GM23338 (cell line): ENCODE measurements around the gene PRDM8. TPM values are rescaled to one million over a fixed set of nuclear protein-coding genes. Genes with fewer than 3 reads are reported as not detected.

Source experiments
- ATAC-seq: fragments of 200-7000 bp; cut with Tn5 transposase; 3 replicates; pipeline ENCODE4 v1.9.1; 2020
- DNase-seq: peaks from one replicate; pipeline ENCODE4 v3.0.0-alpha.2; 2015; ENCODE audit warnings: low spot score
- H2AFZ ChIP-seq: fragments of 200-600 bp; sonication (generic); 2 replicates; pipeline ENCODE4 v1.8.0; 2016; ENCODE audit warnings: antibody characterized with exemption, mild to moderate bottlenecking, moderate library complexity
- H3F3A ChIP-seq: fragments of 200-600 bp; sonication (generic); replicated peaks from 2 replicates; pipeline ENCODE4 v1.8.0; 2017; ENCODE audit warnings: antibody characterized with exemption, mixed run types, low read depth
- H3K27ac ChIP-seq: fragments of 200-600 bp; sonication (generic); 2 replicates; pipeline ENCODE4 v1.6.1; 2016; ENCODE audit warnings: low read depth
- H3K27me3 ChIP-seq: fragments of 200-600 bp; sonication (generic); 2 replicates; pipeline ENCODE4 v1.8.0; 2016; ENCODE audit warnings: mild to moderate bottlenecking, mixed run types, moderate library complexity; ENCODE audit not compliant: insufficient read depth
- H3K36me3 ChIP-seq: fragments of 200-600 bp; sonication (generic); 2 replicates; pipeline ENCODE4 v1.8.0; 2016; ENCODE audit warnings: mild to moderate bottlenecking; ENCODE audit not compliant: insufficient read depth
- H3K4me1 ChIP-seq: fragments of 200-600 bp; sonication (generic); 2 replicates; pipeline ENCODE4 v1.8.0; 2016; ENCODE audit warnings: mild to moderate bottlenecking, moderate library complexity; ENCODE audit not compliant: insufficient read depth
- H3K4me2 ChIP-seq: fragments of 200-600 bp; sonication (generic); 2 replicates; pipeline ENCODE4 v1.7.1; 2017; ENCODE audit warnings: mixed run types
- H3K4me3 ChIP-seq: fragments of 200-600 bp; sonication (generic); 2 replicates; pipeline ENCODE4 v1.6.1; 2016; ENCODE audit warnings: mixed run types
- H3K79me2 ChIP-seq: fragments of 200-600 bp; sonication (generic); replicated peaks from 2 replicates; pipeline ENCODE4 v1.8.0; 2017; ENCODE audit warnings: mild to moderate bottlenecking; ENCODE audit not compliant: insufficient read depth
- H3K9me2 ChIP-seq: fragments of 200-600 bp; sonication (generic); 2 replicates; pipeline ENCODE4 v1.8.0; 2017; ENCODE audit not compliant: insufficient read depth
- H4K20me1 ChIP-seq: fragments of 200-600 bp; sonication (generic); replicated peaks from 2 replicates; pipeline ENCODE4 v1.8.0; 2017; ENCODE audit warnings: mild to moderate bottlenecking; ENCODE audit not compliant: insufficient read depth
- H3K27ac Mint-ChIP-seq: 2 replicates; pipeline ENCODE4 v1.8.0; 2020; ENCODE audit warnings: inconsistent platforms, mild to moderate bottlenecking, moderate library complexity, mixed read lengths
- H3K27me3 Mint-ChIP-seq: 3 replicates; pipeline ENCODE4 v1.8.0; 2022; ENCODE audit warnings: low read depth, mild to moderate bottlenecking, moderate library complexity, mixed read lengths, inconsistent platforms; ENCODE audit not compliant: insufficient read depth, poor library complexity
- H3K36me3 Mint-ChIP-seq: 3 replicates; pipeline ENCODE4 v1.8.0; 2021; ENCODE audit warnings: low read depth, mild to moderate bottlenecking, inconsistent platforms, moderate library complexity, mixed read lengths
- H3K4me1 Mint-ChIP-seq: 3 replicates; pipeline ENCODE4 v1.8.0; 2020; ENCODE audit warnings: mild to moderate bottlenecking, inconsistent platforms, mixed read lengths
- H3K4me3 Mint-ChIP-seq: 3 replicates; pipeline ENCODE4 v1.8.0; 2021; ENCODE audit warnings: moderate library complexity, mild to moderate bottlenecking, inconsistent platforms, mixed read lengths
- H3K9me3 Mint-ChIP-seq: 3 replicates; pipeline ENCODE4 v1.8.0; 2020; ENCODE audit warnings: moderate library complexity, mild to moderate bottlenecking, inconsistent platforms, mixed read lengths
- CREB1 ChIP-seq: fragments of 250-450 bp; sonication (Bioruptor Pico); IDR thresholded peaks from 2 replicates; pipeline ENCODE4 v1.5.0; 2020; ENCODE audit warnings: low read depth, mild to moderate bottlenecking, moderate library complexity
- EZH2 ChIP-seq: fragments of 200-600 bp; sonication (generic); IDR thresholded peaks from one replicate; pipeline ENCODE4 v1.8.0; 2017; ENCODE audit warnings: antibody characterized with exemption, mild to moderate bottlenecking, low read depth; ENCODE audit not compliant: unreplicated experiment
- EZH2phosphoT487 ChIP-seq: fragments of 200-600 bp; sonication (generic); IDR thresholded peaks from one replicate; pipeline ENCODE4 v1.8.1; 2018; ENCODE audit warnings: antibody characterized with exemption; ENCODE audit not compliant: unreplicated experiment
- JUNB ChIP-seq: IDR thresholded peaks from one replicate; pipeline ENCODE4 v1.6.1; 2016; ENCODE audit warnings: antibody characterized with exemption; ENCODE audit not compliant: unreplicated experiment
- NANOG ChIP-seq: IDR thresholded peaks from 2 replicates; pipeline ENCODE4 v1.6.1; 2016; ENCODE audit warnings: antibody characterized with exemption, borderline replicate concordance
- POLR2AphosphoS5 ChIP-seq: IDR thresholded peaks from 2 replicates; pipeline ENCODE4 v1.6.1; 2016; ENCODE audit warnings: antibody characterized with exemption, low read depth
- STAT1 ChIP-seq: IDR thresholded peaks from one replicate; pipeline ENCODE4 v1.6.1; 2016; ENCODE audit warnings: antibody characterized with exemption; ENCODE audit not compliant: unreplicated experiment
- ZNF114 ChIP-seq: fragments of 250-450 bp; sonication (Bioruptor Pico); IDR thresholded peaks from 2 replicates; pipeline ENCODE4 v1.5.0; 2020; ENCODE audit warnings: mild to moderate bottlenecking, moderate library complexity
- ZNF331 ChIP-seq: fragments of 250-450 bp; sonication (Bioruptor Pico); IDR thresholded peaks from 2 replicates; pipeline ENCODE4 v1.5.0; 2020; ENCODE audit warnings: low read depth, mild to moderate bottlenecking, moderate library complexity
- polyA plus RNA-seq: library from polyadenylated mRNA; unstranded; fragments of >200 nt; fragmentation: Nextera tagmentation; extraction: Ambion mirVana; gene quantifications from 2 replicates; pipeline ENCODE4 v1.2.1, GENCODE V29; 2016
- total RNA-seq: library from RNA; depleted of rRNA; stranded (reverse); fragments of >200 nt; shearing (Covaris generic); gene quantifications from 2 replicates; pipeline ENCODE4 v1.2.3, GENCODE V29; 2014
- TF ChIP-seq, protein P1 (sequence below): IDR thresholded peaks from one replicate; pipeline ENCODE4 v1.6.1; 2018; ENCODE audit warnings: antibody characterized with exemption; ENCODE audit not compliant: unreplicated experiment
- TF ChIP-seq, protein P2 (sequence below): IDR thresholded peaks from 2 replicates; pipeline ENCODE4 v1.6.1; 2016; ENCODE audit warnings: antibody characterized with exemption
- TF ChIP-seq, protein P3 (sequence below): fragments of 250-450 bp; sonication (Bioruptor Pico); IDR thresholded peaks from 2 replicates; pipeline ENCODE4 v1.5.0; 2020; ENCODE audit warnings: mild to moderate bottlenecking, moderate library complexity
- TF ChIP-seq, protein P4 (sequence below), 2 experiments: fragments of 200-600 bp in 1 of 2; sonication (generic) in 1 of 2; conservative IDR thresholded peaks; 2 replicates each; pipeline versions ENCODE4 v1.5.1 to v1.6.1; 2016 to 2017; ENCODE audit warnings: antibody characterized with exemption in 2 of 2, low read depth in 2 of 2, mild to moderate bottlenecking in 2 of 2, moderate library complexity in 1 of 2

Gene PRDM8
- total and polyA plus RNA-seq, 2 experiments from 2014 or later, result 0.16 TPM; not detected in 1

DNA sequence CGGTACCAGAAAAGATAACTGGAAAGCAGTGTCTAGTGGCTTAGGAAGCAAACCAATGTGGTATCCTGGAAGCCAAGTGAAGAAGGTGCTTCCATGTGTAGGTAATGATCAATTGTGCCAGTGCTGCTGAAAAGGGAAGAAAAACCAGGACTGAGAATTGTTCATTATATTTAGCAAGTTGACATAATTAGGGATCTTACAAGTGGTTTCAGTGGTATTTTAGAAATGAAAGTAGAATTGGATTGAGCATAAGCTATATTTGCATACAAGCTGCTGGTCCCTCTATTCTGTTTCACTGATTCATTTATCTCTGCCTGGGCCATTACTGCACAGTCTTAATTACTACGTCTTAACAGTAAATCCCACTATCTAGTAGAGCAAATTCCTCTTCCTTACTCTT lies 32.3 kb downstream of the PRDM8 start:
- Mint-ChIP-seq H3K27ac (no peak overlapping the region), H3K36me3 (no peaks in the 10 kb centered on the region), H3K9me3 (no peaks in the 10 kb centered on the region), H3K4me3 (no peak overlapping the region), H3K4me1 (no peaks in the 10 kb centered on the region; the same call in 2 of the 3 replicates), H3K27me3 (no peaks in the 10 kb centered on the region)
- Histone ChIP-seq H3K27ac (no peak overlapping the region), H3K9me2 (no peaks in the 10 kb centered on the region), H2AFZ (no peak overlapping the region), H3K27me3 (no peaks in the 10 kb centered on the region), H3K4me3 (no peak overlapping the region), H4K20me1 (no peaks in the 10 kb centered on the region), H3K79me2 (no peaks in the 10 kb centered on the region), H3K4me2 (no peak overlapping the region), H3K36me3 (no peaks in the 10 kb centered on the region), H3K4me1 (no peaks in the 10 kb centered on the region), H3F3A (no peaks in the 10 kb centered on the region)
- ATAC-seq (no peak), DNase-seq (no peak)
- TF ChIP-seq EZH2phosphoT487 (no peak), EZH2 (no peak), CREB1 (no peak), ZNF331 (CRISPR knock-in tag) (no peak), NANOG (no peak), JUNB (no peak), POLR2AphosphoS5 (no peak), ZNF114 (CRISPR knock-in tag) (no peak), STAT1 (no peak)
- TF ChIP-seq, protein P1, sequence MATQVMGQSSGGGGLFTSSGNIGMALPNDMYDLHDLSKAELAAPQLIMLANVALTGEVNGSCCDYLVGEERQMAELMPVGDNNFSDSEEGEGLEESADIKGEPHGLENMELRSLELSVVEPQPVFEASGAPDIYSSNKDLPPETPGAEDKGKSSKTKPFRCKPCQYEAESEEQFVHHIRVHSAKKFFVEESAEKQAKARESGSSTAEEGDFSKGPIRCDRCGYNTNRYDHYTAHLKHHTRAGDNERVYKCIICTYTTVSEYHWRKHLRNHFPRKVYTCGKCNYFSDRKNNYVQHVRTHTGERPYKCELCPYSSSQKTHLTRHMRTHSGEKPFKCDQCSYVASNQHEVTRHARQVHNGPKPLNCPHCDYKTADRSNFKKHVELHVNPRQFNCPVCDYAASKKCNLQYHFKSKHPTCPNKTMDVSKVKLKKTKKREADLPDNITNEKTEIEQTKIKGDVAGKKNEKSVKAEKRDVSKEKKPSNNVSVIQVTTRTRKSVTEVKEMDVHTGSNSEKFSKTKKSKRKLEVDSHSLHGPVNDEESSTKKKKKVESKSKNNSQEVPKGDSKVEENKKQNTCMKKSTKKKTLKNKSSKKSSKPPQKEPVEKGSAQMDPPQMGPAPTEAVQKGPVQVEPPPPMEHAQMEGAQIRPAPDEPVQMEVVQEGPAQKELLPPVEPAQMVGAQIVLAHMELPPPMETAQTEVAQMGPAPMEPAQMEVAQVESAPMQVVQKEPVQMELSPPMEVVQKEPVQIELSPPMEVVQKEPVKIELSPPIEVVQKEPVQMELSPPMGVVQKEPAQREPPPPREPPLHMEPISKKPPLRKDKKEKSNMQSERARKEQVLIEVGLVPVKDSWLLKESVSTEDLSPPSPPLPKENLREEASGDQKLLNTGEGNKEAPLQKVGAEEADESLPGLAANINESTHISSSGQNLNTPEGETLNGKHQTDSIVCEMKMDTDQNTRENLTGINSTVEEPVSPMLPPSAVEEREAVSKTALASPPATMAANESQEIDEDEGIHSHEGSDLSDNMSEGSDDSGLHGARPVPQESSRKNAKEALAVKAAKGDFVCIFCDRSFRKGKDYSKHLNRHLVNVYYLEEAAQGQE, result no peak
- TF ChIP-seq, protein P2, sequence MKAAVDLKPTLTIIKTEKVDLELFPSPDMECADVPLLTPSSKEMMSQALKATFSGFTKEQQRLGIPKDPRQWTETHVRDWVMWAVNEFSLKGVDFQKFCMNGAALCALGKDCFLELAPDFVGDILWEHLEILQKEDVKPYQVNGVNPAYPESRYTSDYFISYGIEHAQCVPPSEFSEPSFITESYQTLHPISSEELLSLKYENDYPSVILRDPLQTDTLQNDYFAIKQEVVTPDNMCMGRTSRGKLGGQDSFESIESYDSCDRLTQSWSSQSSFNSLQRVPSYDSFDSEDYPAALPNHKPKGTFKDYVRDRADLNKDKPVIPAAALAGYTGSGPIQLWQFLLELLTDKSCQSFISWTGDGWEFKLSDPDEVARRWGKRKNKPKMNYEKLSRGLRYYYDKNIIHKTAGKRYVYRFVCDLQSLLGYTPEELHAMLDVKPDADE, result no peak
- TF ChIP-seq, protein P3, sequence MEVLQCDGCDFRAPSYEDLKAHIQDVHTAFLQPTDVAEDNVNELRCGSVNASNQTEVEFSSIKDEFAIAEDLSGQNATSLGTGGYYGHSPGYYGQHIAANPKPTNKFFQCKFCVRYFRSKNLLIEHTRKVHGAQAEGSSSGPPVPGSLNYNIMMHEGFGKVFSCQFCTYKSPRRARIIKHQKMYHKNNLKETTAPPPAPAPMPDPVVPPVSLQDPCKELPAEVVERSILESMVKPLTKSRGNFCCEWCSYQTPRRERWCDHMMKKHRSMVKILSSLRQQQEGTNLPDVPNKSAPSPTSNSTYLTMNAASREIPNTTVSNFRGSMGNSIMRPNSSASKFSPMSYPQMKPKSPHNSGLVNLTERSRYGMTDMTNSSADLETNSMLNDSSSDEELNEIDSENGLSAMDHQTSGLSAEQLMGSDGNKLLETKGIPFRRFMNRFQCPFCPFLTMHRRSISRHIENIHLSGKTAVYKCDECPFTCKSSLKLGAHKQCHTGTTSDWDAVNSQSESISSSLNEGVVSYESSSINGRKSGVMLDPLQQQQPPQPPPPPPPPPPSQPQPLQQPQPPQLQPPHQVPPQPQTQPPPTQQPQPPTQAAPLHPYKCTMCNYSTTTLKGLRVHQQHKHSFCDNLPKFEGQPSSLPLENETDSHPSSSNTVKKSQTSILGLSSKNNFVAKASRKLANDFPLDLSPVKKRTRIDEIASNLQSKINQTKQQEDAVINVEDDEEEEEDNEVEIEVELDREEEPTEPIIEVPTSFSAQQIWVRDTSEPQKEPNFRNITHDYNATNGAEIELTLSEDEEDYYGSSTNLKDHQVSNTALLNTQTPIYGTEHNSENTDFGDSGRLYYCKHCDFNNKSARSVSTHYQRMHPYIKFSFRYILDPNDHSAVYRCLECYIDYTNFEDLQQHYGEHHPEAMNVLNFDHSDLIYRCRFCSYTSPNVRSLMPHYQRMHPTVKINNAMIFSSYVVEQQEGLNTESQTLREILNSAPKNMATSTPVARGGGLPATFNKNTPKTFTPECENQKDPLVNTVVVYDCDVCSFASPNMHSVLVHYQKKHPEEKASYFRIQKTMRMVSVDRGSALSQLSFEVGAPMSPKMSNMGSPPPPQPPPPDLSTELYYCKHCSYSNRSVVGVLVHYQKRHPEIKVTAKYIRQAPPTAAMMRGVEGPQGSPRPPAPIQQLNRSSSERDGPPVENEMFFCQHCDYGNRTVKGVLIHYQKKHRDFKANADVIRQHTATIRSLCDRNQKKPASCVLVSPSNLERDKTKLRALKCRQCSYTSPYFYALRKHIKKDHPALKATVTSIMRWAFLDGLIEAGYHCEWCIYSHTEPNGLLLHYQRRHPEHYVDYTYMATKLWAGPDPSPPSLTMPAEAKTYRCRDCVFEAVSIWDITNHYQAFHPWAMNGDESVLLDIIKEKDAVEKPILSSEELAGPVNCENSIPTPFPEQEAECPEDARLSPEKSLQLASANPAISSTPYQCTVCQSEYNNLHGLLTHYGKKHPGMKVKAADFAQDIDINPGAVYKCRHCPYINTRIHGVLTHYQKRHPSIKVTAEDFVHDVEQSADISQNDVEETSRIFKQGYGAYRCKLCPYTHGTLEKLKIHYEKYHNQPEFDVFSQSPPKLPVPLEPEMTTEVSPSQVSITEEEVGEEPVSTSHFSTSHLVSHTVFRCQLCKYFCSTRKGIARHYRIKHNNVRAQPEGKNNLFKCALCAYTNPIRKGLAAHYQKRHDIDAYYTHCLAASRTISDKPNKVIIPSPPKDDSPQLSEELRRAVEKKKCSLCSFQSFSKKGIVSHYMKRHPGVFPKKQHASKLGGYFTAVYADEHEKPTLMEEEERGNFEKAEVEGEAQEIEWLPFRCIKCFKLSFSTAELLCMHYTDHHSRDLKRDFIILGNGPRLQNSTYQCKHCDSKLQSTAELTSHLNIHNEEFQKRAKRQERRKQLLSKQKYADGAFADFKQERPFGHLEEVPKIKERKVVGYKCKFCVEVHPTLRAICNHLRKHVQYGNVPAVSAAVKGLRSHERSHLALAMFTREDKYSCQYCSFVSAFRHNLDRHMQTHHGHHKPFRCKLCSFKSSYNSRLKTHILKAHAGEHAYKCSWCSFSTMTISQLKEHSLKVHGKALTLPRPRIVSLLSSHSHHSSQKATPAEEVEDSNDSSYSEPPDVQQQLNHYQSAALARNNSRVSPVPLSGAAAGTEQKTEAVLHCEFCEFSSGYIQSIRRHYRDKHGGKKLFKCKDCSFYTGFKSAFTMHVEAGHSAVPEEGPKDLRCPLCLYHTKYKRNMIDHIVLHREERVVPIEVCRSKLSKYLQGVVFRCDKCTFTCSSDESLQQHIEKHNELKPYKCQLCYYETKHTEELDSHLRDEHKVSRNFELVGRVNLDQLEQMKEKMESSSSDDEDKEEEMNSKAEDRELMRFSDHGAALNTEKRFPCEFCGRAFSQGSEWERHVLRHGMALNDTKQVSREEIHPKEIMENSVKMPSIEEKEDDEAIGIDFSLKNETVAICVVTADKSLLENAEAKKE, result no peak
- TF ChIP-seq, protein P4, sequence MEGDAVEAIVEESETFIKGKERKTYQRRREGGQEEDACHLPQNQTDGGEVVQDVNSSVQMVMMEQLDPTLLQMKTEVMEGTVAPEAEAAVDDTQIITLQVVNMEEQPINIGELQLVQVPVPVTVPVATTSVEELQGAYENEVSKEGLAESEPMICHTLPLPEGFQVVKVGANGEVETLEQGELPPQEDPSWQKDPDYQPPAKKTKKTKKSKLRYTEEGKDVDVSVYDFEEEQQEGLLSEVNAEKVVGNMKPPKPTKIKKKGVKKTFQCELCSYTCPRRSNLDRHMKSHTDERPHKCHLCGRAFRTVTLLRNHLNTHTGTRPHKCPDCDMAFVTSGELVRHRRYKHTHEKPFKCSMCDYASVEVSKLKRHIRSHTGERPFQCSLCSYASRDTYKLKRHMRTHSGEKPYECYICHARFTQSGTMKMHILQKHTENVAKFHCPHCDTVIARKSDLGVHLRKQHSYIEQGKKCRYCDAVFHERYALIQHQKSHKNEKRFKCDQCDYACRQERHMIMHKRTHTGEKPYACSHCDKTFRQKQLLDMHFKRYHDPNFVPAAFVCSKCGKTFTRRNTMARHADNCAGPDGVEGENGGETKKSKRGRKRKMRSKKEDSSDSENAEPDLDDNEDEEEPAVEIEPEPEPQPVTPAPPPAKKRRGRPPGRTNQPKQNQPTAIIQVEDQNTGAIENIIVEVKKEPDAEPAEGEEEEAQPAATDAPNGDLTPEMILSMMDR (conservative IDR thresholded peaks at IDR 0.05; ENCODE audit: low read depth in 2 of 2), result no peak
